ENCODE data around the gene RERE.

RERE gene

DNA sequence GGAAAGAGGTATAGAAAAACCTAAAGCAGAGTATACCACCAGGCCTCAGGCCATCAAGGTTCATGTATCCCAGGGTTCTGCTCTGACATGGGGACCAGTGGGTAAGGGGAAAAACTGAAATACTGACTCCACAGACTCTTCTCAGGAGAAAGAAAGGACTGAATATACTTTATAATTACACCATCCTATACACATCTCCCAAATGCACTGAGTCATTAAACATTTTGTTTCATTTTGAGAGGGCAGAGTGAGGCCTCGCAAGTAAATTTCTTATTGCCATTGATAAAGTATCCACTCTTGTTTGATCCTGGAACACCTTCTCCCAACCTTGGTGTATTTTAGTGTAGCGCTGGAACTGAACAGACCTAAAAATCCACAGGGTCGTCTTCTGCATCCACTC, 251.6 kb downstream of the RERE start:
- DNase-seq, result no peak

- DNase-seq, result no peak
Measured at GRCh38 chr1:8563944-8564537, 253.4 kb downstream of the RERE start.

GRCh38 chr1:8562881-8563865, 254.3 kb downstream of the RERE start:
- no peak for DNase-seq

DNA sequence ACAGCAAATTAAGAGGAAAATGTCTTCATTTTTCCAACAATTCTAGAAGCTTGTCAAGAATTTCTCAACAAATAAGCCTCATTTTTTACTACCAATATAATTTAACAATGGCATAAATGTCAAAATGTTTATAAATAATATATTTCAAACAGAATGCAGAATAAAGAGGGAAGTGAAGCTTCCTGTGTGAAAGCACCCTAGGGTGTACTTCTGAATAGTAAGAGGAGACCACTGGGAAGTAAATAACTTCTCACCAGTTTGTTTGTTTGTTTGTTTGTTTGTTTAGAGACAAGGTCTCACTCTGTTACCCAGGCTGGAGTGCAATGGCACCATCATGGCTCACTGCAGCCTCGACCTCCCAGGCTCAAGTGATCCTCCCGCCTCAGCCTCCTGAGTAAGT, 255.2 kb downstream of the RERE start:
- no peak for DNase-seq

GRCh38 chr1:8560611-8561544, 256.6 kb downstream of the RERE start:
- DNase-seq, result peak; percentile 3

DNA sequence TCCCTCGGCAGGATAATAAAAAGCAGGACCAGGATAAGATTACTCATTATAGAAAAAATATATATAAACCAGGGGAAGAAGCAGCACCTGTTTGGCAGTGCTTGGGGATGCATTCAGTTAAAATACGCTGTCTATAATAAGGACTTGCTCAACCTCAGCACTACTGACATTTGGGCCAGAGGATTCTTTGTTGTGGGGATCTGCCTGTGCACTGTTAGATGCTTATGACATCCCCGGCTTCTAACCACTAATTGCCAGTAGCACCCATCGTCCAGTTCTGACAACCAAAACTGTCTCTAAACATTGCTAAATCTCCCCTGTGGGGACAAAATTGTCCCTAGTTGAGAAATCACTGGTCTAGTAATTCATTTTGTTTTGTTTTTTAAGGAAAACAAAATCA, 257.4 kb downstream of the RERE start:
- DNase-seq, result no peak

DNA sequence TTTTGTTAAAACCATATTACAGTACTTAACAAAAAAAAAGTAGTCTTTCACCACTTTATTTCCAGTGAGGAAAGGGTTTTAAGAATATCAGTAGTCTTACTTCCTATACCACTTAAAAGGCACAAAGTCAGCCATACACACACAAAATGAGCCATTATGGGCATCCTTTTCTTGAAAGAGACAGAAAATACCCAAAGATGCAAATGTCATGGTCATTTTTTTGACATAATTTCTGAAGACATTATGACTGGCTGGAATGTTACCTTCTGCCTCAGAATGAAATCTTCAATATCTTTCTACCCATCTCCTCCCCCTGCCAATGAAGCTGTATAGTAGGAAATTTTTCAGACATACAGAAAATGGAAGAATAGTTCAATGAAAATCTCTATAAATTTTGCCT, 261.9 kb downstream of the RERE start:
- DNase-seq, result no peak

DNA sequence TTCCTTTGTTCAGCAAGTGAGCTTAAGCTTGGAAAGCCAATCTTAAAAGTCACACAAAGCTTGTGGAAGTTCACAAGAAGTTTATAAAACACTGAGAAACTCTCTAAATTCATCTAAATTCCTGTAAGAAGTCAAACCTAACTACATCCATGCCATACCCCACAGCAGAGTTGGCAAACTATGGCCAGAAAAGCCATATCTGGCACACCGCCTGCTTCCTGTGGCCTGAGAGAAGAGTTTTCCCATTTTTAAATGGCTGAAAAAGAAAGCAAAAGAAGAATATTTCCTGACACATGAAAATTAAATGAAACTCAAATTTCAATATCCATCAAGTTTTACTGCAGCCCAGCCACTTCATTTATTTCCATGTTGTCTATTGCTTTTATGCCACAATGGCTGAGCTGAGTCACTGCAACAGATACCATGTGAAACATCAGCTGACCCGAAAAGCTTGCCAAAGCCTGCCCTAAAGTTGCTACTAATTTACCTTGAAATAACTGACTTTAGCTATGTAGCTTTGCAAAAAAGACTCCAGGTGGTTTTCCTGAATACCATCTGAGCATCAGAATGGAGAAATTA, 262.4 kb downstream of the RERE start:
- DNase-seq, result no peak

GRCh38 chr1:8552820-8553397, 264.5 kb downstream of the RERE start:
- no peak for DNase-seq

GRCh38 chr1:8551613-8552489, 265.6 kb downstream of the RERE start:
- no peak for DNase-seq

DNA sequence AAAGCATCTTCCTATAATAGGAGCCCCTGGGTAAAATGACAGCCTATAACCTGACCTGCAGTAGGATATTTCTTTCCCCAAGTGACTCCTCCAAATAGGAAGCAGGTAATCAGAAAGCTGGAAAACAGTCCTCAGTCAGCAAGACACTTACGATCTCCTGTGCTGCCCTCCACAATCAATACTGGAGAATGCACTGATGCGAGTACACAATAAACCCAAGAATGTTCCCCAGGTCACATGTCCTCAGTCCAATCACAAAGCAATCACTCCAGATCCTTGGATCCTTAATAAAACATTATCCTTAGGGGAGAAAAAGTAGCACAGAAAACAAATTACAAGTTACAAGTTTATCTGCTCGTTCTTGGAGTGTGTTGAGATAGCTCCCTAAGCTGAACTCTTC, 266.4 kb downstream of the RERE start:
- DNase-seq, result no peak

DNA sequence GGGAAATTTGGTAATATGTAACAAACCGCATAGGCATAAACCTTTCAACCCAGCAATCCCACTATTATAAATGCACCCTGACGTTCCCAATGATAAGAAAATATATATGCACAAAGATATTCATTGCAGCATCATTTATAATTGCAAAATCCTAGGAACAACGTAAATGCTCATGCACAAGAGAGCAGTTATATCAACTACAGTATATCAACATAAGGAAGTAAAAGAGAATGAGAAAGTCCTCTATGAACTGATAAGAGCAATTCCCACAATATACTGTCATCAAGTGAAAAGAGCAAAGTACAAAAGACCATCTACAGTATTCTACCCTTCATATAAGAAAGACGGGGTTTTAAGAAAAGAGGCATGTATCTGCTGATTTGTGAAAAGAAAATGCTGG, 269.6 kb downstream of the RERE start:
- DNase-seq, result no peak

GRCh38 chr1:8545078-8545477, 272.4 kb downstream of the RERE start:
- no peak for DNase-seq

GRCh38 chr1:8544644-8545043, 272.8 kb downstream of the RERE start:
- no peak for DNase-seq

DNA sequence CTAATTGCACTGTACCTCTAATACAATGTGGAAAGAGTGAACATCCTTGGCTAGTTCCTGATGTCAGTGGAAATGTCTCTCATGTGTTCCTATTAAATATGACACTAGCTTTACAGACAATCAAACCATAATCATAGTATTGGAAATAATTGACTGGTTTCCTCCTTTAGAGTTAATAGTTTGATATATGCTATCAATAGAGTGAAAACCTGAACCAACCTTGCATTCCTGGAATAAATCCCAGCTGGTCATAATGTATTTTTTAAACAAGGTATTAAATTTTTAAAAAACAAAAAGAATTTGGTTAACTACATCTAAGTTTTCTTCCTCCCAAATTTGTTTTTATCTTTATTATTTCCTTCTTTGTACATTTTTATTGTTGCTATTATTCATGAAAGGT, 273.5 kb downstream of the RERE start:
- DNase-seq, result no peak

GRCh38 chr1:8541961-8542521, 275.4 kb downstream of the RERE start:
- no peak for DNase-seq

DNA sequence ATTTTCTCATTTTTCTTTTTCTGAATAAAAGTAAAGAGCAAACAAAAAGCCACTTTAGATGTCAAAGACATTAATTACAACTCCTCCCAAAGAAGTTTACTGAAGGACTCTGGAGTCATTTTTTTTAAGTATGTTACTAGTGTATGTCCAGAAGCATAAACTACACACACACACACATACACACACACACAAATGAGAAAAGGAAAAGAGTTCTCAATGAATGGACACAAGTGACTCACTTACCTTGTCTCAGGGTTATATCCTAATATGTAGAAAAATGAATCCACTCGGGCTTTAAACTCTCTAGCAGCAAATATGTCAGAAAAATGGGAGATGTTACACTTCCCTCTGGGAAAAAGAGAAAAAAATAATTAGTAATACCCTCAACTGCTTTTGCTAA, 276.5 kb downstream of the RERE start:
- DNase-seq, result no peak

DNA sequence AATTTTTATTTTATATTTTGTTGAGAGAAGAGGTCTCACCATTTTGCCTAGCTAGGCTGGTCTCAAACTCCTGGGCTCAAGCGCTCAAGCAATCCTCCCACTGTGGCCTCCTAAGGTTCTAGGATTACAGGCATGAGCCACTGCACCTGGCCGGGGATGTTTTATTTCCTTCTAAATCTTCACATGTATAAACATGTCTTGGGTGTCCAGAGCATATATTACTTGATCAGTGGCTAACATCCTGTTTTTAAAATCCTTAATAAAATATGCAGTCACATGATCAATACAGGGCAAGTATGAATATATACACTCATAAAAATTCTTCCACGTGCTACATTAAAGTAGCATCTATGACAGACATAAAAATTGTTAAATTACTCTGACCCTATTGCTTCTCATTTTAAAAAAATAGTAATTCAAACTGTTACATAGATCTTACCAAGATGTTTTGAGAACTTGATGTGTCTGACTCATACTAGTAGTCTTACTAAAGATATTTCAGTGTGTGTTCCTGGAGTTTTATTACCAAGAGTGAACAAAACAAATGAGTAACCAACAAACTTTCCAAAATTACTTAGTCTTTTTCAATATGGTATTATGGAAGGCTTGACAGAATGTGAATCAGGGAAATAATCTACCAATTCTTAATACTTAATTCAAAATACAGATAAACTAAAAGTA, 277.0 kb downstream of the RERE start:
- DNase-seq, result no peak

- no peak for DNase-seq
Measured at GRCh38 chr1:8539683-8540082, 277.8 kb downstream of the RERE start.

DNA sequence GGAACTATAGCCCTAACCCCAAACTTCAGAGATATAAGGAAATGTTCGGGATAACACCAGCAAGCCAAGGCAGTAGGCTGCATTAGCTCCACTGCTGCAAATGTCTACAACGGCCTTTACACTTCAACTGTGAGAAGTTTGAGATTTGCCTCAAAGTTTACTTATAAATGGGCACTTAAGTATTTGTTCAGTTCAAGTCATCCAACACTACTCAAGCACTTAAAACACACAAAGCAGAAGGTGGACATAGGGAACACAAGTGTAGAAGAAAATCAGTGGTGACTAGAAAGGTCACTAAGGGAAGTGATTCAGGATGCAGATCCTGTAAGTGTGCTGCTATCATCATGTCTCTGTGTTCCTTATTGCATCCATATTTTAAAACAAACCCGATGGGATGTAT, 278.9 kb downstream of the RERE start:
- DNase-seq, result no peak

Data from effector CD8-positive, alpha-beta T cell (primary cell).